A172 (cell line): ENCODE measurements around the gene MED13. TPM values are rescaled to one million over a fixed set of nuclear protein-coding genes. Genes with fewer than 3 reads are reported as not detected.
"Not testable (repeated sequence)": the region's sequence is repeated elsewhere in the genome, so short reads cannot be mapped to it uniquely, and the experiment has no call there.

Experiments
- DNase-seq: peaks from one replicate; pipeline ENCODE4 v3.0.0-alpha.2; 2015; ENCODE audit warnings: low spot score
- total RNA-seq: library from RNA; depleted of rRNA; stranded (reverse); fragments of >200 nt; shearing (Covaris generic); gene quantifications from 2 replicates; pipeline ENCODE4 v1.2.3, GENCODE V29; 2014

Gene MED13
- total RNA-seq, 1 experiment from 2014 or later, result 31.7 TPM

DNA sequence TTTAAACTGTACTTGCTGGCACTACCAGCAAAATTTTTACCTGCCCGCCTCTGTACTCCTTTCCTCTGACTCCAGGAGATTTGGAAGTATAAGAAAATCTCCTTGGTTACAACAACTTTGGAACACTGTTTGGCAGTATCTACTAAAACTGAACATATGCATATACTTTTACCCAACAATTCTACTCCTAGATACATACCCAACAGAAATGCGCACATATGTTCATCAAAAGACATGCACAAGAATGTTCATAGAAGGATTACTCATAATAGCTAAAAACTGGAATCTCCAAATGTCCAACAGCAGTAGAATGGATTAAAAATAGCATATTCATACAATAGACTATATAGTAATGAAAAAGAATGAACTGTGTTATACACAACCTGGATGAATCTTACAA, 21.7 kb upstream of the MED13 start:
- no peak for DNase-seq

GRCh38 chr17:62085511-62086408, 20.7 kb upstream of the MED13 start:
- DNase-seq, result no peak

GRCh38 chr17:62084585-62084984, 19.5 kb upstream of the MED13 start:
- DNase-seq, result peak; percentile 24

DNA sequence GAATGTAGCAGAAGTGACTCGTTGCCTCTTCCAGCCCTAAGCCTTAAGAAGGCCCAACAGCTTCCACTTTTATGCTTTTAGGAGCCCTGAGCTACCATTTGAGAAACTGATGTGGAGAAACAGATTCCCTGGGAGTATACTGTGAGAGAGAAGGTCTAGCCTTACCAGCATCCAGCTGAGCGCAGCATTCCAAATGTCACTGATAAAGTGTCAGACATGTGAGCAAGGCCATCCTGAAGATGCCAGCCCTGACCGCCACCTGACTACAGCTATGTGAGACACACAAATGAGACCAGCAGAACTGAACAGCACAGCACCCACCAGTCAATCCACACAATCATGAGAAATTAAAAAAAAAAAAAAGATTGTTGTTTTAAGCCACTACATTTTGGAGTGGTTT, 18.6 kb upstream of the MED13 start:
- DNase-seq, result no peak

DNA sequence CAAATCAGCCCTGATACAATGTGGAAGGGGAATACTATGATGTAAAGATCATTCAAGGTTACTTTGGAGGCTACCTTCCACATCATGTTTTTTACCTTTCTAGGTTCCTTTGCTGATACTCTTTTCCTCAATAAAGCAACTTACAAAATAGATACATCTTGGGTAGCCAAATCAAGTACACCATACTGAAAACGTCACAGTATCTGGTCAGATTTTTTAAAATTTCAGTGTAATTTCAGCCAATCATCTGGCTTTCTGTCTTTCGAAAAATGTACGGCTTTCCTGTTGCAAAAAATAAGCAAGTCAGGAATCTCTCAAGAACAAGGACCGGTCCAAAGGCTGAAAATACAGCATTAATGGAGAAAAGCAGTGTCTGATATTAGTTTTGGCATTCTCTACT, 15.6 kb upstream of the MED13 start:
- DNase-seq, result no peak

DNA sequence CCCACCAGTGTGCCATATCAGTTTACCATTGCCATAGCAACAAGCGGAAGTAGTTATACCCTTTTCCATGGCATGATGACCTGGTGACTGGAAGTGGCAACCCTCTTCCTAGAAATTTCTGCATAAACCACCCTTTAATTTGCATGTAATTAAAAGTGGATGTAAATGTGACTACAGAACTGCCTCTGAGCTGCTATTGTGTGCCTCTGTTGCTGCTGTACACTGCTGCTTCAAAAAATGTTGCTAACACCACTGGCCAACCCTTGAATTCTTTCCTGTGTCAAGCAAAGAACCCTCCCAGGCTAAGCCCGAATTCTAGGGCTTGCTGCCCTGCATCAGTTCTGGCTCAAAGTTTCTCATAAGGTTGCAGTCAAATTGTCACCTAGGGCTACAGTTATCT, 12.9 kb upstream of the MED13 start:
- DNase-seq, result no peak

GRCh38 chr17:62076864-62077788, 12.0 kb upstream of the MED13 start:
- no peak for DNase-seq

DNA sequence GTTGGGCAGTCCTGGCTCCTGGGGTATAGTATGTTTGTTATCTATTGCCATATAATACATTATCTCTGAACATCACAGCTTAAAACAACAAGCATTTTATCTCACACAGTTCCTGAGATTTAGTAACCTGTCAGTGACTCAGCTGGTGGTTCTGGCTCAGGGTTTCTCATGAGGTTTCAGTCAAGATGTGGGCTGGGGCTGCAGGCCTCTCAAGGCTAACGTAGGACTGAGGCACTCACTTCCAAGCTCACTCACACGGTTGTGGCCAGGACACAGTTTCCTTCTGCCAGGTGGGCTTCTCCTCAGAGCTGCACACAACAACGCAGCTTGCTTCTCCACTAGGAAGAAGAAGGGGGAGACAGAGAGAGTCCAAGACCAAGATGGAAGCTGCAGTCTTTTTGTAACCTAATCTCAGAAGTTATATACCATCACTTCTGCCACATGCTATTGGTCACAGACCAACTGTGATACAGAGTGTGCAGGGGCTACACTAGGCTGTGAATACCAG, 10.3 kb upstream of the MED13 start:
- peak; percentile 79 for DNase-seq

GRCh38 chr17:62073993-62074392, 8.9 kb upstream of the MED13 start:
- DNase-seq, result no peak

DNA sequence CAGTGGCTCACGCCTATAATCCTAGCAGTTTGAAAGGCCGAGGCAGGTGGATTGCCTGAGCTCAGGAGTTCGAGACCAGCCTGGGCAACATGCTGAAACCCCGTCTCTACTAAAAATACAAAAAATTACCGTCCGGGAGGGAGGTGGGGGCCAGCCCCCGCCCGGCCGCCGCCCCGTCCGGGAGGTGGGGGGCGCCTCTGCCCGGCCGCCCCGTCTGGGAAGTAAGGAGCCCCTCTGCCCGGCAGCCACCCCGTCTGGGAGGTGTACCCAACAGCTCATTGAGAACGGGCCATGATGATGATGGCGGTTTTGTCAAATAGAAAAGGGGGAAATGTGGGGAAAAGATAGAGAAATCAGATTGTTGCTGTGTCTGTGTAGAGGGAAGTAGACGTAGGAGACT, 7.8 kb upstream of the MED13 start:
- DNase-seq, result not testable (repeated sequence)

- no peak for DNase-seq
These were observed 5.8 kb upstream of the MED13 start for GRCh38 chr17:62070900-62071299.

DNA sequence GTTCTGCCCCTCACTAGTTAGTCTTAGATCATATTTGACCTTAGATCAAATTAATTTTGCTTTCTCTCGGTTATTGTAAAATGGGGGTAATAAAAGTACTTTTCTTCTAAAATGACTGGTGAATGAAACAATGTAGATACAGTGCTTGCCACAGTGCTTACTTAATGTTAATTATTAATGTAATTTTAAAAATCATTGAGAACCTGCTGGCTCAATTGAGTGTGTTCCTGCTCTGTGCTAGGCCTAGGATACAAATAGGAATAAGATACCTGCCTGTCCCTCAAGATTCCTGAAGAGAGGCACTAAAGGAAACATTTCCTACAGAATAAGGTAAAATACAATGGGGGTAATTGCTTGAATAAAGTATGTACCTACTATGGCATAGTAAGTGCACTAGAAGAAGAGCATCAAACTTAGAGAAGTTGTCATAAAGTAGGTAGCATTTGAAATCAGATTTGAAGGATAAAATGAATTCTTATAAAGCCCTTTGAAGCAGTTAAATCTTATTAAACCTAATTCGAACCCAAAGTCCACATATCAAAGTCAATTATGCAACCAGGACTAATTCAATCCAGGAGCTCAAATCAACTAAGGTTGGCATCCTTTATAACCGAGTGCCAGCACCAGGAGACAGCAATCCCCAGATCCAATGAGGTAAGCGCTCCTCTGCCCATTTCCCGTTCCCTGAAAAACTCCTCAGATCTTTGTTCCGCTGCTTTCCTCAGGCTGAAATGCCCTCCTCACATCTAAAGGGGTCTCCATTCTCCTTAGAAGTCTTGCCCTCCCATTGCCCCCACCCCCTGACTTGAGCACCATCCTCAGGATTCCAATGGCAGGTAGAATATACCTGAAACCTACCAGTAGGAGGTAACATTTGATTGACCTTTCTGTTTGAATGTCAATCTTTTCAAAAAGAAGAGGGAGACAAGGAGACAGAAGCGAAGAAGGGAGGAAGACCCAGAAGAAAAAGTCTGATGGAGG, 2.4 kb upstream of the MED13 start:
- no peak for DNase-seq

GRCh38 chr17:62065611-62066468, 762 bp upstream of the MED13 start:
- peak; percentile 95 for DNase-seq

DNA sequence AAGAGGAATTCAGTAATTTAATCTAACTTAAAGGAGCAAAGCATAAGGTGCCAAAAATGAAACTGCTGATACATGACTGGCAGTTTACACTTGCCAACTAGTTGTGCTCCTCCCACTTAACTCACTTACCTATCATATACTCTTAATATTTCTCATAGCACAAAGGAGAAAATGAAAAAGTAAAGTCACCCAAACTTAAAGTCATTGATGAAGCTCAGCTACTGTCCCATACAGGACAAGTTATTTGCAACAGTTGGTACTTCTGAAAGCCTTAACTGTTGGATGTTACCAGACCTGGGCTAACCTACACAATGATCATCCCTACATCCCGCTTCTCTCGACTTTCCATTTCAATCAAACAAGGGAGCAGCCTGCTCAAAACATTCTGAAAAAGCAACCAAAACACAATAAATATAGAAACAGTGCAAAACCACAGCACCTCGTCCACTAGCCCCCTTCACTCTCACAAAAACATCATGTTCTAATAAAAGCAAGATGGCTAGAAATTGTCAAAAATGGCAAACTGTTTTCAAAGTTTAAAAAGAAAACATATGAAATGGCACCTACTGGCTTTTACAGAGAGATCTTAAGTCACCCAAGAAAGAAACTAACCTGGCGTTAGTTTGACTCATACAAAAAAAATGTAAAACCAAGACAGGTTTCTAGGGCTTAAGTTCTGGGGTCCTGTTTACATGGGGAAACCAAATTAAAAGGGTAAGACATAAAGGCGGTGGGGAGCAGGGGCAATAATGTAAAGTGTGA, 868 bp downstream of the MED13 start:
- peak; percentile 23 for DNase-seq

GRCh38 chr17:62062944-62063343, 2.1 kb downstream of the MED13 start:
- no peak for DNase-seq

DNA sequence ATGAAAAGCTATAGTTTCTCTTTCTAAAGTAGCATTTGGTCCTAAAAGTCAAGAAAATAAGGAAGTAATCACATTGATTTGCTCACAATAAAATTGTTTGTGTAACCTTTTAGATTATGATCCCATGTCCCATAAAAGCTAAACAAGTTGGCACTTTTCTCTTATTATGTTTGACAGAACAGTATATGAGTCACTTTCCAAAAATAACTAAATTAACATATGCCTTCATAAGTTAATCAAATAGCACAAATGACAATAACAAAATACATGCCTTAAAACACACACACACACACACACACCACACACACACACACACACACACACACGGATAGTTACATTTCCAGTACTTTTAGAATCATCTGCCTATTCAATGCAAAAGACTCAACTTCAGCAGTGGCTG, 2.8 kb downstream of the MED13 start:
- no peak for DNase-seq

- no peak for DNase-seq
These were observed 5.7 kb downstream of the MED13 start for GRCh38 chr17:62059414-62059813.

DNA sequence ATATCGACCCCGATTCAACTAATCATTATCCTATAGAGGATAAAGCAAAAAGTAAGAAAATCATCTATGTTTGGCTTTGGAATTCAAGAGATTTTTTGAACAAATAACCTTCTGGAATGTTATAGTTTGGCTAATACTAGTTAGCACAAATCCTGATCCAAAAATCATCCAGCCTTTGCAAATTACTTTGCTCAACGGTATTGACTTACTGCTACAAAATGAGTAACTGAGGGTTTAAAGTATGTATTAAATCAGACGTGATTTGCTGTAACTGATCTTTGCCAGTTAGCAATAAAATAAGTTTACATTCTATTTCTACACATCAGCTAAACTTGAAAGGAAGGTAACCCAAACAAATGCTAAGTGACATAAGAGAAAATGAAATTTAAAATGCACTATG, 6.5 kb downstream of the MED13 start:
- DNase-seq, result no peak

GRCh38 chr17:62057696-62058095, 7.4 kb downstream of the MED13 start:
- DNase-seq, result no peak
